PFSK-1 (cell line): ENCODE results near the gene DAB1.

Source experiments
- FOXP2 ChIP-seq: optimal IDR thresholded peaks from 2 replicates; pipeline ENCODE3; 2011; ENCODE audit warnings: borderline replicate concordance, control low read depth, inconsistent platforms; ENCODE audit not compliant: insufficient read depth; ENCODE audit errors: extremely low read length, extremely low read depth
- POLR2AphosphoS5 ChIP-seq: IDR thresholded peaks from 2 replicates; pipeline ENCODE4 v1.6.1; 2012; ENCODE audit warnings: low read depth, mild to moderate bottlenecking, control low read depth, low read length, moderate library complexity
- SIN3A ChIP-seq: IDR thresholded peaks from 2 replicates; pipeline ENCODE4 v1.6.1; 2012; ENCODE audit warnings: mild to moderate bottlenecking, low read length, moderate library complexity, borderline replicate concordance; ENCODE audit not compliant: insufficient read depth
- TAF1 ChIP-seq: IDR thresholded peaks from 2 replicates; pipeline ENCODE4 v1.6.1; 2012; ENCODE audit warnings: low read length, control low read depth, borderline replicate concordance; ENCODE audit not compliant: insufficient read depth
- TF ChIP-seq, protein P1 (sequence below), 2 experiments: IDR thresholded peaks; 2 replicates each; pipeline versions ENCODE4 v1.6.1 to v1.8.0; 2011 to 2012; ENCODE audit warnings: low read depth in 2 of 2, low read length in 2 of 2, control low read depth in 1 of 2, inconsistent platforms in 1 of 2, mild to moderate bottlenecking in 1 of 2, moderate library complexity in 1 of 2; ENCODE audit not compliant: insufficient read depth in 1 of 2

Gene DAB1

DNA sequence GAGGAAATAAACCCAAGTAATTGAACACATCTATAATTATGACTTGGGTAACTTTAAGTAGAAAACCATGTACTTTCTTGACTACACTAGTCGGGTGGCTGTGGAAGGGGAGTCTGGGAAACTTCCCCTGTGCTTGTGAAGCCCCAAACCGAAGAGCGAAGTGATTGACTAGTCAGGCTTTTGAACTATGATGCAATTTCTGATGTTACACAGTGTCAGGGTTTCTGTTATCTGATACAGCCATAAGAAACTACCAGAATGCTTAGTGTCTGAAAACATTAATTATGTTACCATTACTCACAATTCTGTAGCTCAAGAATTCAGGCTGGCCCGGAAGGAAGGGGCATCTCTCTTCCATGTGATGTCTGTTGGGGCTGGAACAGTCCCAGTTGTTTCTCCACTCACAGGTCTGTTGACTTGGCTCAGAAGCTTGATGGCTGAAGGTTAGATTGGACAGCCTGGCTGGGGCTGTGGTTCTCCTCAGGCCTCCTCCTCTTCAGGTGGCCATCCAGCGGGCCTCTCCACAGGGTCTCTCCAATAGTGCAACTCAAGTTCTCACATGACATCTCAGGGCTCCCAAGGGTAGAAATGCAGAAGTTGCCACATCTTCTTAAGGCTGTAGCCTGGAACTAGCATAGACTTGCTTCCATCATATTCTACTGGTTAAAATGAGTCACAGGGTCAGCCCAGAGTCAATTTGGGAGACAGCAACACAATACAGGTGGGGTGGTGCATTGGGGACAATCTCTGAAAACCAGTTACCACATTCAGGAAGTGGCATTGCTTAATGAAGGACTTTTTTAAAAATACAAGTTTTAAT lies 449.7 kb downstream of the DAB1 start:
- no peak for TF ChIP-seq POLR2AphosphoS5
- TF ChIP-seq TAF1, result no peak
- TF ChIP-seq, protein P1, sequence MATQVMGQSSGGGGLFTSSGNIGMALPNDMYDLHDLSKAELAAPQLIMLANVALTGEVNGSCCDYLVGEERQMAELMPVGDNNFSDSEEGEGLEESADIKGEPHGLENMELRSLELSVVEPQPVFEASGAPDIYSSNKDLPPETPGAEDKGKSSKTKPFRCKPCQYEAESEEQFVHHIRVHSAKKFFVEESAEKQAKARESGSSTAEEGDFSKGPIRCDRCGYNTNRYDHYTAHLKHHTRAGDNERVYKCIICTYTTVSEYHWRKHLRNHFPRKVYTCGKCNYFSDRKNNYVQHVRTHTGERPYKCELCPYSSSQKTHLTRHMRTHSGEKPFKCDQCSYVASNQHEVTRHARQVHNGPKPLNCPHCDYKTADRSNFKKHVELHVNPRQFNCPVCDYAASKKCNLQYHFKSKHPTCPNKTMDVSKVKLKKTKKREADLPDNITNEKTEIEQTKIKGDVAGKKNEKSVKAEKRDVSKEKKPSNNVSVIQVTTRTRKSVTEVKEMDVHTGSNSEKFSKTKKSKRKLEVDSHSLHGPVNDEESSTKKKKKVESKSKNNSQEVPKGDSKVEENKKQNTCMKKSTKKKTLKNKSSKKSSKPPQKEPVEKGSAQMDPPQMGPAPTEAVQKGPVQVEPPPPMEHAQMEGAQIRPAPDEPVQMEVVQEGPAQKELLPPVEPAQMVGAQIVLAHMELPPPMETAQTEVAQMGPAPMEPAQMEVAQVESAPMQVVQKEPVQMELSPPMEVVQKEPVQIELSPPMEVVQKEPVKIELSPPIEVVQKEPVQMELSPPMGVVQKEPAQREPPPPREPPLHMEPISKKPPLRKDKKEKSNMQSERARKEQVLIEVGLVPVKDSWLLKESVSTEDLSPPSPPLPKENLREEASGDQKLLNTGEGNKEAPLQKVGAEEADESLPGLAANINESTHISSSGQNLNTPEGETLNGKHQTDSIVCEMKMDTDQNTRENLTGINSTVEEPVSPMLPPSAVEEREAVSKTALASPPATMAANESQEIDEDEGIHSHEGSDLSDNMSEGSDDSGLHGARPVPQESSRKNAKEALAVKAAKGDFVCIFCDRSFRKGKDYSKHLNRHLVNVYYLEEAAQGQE (IDR thresholded peaks at IDR 0.05; ENCODE audit: insufficient read depth in 1 of 2, low read depth in 2 of 2, low read length in 2 of 2), result no peak
- no peak for TF ChIP-seq SIN3A
- no peak for TF ChIP-seq FOXP2

DNA sequence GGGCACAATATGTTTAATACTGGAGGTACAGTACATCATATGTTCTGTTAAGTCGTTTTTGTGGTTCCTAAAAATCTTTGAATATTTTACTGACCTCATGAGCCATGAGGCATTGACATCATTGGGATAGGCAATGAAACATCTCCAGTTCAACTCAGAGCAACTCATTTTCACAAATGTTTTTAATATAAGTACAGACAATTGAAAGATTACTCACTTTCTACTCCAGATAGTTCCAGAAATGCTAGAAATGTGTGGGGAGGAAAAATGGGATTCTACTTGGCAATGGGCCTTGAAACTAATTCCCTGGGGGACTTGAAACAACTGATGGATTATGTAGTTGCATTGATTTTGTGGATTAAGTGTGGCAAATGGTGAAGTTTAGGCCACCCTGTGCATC lies 450.9 kb downstream of the DAB1 start:
- no peak for TF ChIP-seq FOXP2
- TF ChIP-seq, protein P1 (IDR thresholded peaks at IDR 0.05; ENCODE audit: insufficient read depth in 1 of 2, low read depth in 2 of 2, low read length in 2 of 2), result no peak
- no peak for TF ChIP-seq SIN3A
- TF ChIP-seq TAF1, result no peak
- TF ChIP-seq POLR2AphosphoS5, result no peak

DNA sequence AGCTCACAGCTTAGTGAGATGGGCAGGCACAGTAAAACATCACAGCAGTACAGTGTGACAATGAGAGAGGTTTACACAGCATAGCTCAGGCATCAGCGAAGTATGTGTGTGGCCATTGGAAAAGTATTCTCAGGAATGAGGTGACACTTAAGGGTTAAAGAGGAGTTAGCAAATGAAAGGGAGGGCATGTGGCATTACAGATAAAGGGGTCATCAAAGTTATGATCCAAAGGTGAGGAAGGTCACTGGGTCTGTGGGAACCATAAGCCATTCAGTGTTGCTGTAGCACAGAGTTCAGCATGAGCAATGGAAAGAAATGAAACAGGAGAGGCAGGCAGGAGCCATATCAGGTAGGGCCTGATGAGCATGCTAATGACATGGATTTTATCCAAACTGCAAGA lies 453.6 kb downstream of the DAB1 start:
- TF ChIP-seq FOXP2, result no peak
- no peak for TF ChIP-seq TAF1

DNA sequence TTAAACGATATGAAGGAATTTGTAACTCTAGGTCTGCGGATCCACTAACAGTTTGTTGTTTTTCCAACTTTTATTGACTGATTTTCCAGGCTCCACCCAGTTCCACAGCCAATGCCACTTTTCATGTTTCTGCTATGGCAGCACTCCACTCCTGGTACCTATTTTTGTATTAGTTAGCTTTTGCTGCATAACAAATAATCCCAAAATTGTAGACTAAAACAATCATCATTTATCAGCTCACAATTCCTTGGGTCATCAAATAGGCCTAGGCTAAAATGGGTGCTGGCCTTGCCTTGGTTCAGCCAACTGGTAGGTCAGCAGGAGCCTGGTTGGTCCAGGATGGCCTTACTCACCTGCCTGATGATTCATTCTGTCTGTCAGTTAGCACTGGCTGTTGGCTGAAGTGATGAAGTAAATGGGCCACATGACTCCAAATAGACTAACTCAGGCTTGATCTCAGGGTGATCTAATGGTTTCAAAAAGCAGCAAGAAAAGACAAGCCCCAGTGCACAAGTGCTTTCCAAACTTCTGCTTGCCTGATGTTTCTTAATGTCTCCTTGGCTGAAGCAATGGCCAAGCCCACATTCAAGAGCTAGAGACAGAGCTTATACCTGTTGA lies 454.9 kb downstream of the DAB1 start:
- TF ChIP-seq, protein P1 (IDR thresholded peaks at IDR 0.05; ENCODE audit: insufficient read depth in 1 of 2, low read depth in 2 of 2, low read length in 2 of 2), result no peak
- TF ChIP-seq SIN3A (no peak), TAF1 (no peak)

DNA sequence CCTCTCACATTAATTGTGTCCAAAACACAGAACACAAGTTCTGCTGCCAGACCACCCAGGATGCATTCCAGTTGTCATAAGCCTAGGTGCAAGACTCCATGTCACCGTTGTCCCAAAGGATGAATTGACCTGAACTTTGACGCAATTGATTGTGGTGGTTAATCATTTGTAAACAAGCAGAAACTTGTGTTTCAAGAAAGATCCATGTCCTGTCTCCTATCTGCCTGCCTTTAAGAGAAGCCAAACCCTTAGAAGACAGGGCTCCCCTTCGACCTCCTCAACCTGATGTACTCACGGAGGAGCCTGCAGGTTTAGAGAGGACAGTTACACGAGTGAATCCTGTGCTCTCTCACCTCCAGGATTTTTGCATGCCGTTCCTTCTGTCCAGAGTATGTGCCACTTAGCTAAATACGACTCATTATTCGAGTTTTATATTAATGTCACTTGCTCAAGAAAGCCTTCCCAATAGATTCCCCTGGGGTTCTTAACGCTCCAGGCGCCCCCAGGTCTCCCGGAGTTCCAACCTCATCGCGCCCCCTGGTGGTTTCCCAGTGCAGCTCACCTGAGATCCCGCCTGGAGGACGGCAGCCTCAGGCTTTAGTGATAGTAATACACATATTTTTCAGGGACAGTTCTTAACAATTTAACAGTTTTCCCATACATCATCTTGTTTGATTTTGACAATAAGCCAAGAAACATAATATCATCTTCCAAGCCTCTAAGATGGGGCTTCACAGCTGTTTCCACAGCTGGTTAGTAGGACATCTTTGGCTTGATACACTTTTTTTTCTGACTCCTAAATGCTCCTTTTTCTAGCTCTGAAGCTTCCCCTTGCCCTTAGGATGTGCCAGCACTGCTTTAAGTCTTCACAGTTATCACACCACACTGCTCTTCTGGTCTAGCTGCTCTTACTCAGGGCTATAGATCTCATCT lies 455.7 kb downstream of the DAB1 start:
- no peak for TF ChIP-seq POLR2AphosphoS5
- TF ChIP-seq SIN3A, result no peak
- TF ChIP-seq, protein P1 (IDR thresholded peaks at IDR 0.05; ENCODE audit: insufficient read depth in 1 of 2, low read depth in 2 of 2, low read length in 2 of 2), result no peak
- TF ChIP-seq TAF1, result no peak
